Transverse colon (tissue), 4 donors: ENCODE data around the gene LARP4B. TPM values are rescaled to one million over a fixed set of nuclear protein-coding genes. Genes with fewer than 3 reads are reported as not detected.

ENCODE experiments used
- DNase-seq: peaks from one replicate; pipeline ENCODE4 v3.0.0-alpha.2; 2019
- H3K27ac ChIP-seq, 4 donors: fragments of 200-600 bp; sonication (generic); 2 replicates each; pipeline ENCODE4 v1.5.1; 2016 to 2018; ENCODE audit warnings: inconsistent platforms in 4 of 4
- H3K27me3 ChIP-seq: fragments of 200-600 bp; sonication (generic); 2 replicates; pipeline ENCODE4 v1.5.1; 2017; ENCODE audit warnings: inconsistent platforms
- H3K36me3 ChIP-seq, 4 donors: fragments of 200-600 bp; sonication (generic); 2 replicates each; pipeline ENCODE4 v1.5.1; 2017 to 2019; ENCODE audit warnings: inconsistent platforms in 4 of 4
- H3K4me1 ChIP-seq, 4 donors: fragments of 200-600 bp; sonication (generic); 2 replicates each; pipeline ENCODE4 v1.5.1; 2017 to 2020; ENCODE audit warnings: inconsistent platforms in 4 of 4
- H3K4me3 ChIP-seq, 4 donors: fragments of 200-600 bp; sonication (generic); 1 replicate in 1 of 4; 2 replicates in 3 of 4; pipeline versions ENCODE4 v1.5.1 to v1.6.1; 2017 to 2019; ENCODE audit warnings: inconsistent platforms in 4 of 4
- H3K9me3 ChIP-seq, 2 donors: fragments of 200-600 bp; sonication (generic); 2 replicates each; pipeline ENCODE4 v1.5.1; 2017 to 2019; ENCODE audit warnings: inconsistent platforms in 2 of 2
- CTCF ChIP-seq, 5 experiments: fragments of 200-600 bp in 3 of 5; fragments of 450-650 bp in 2 of 5; sonication (generic) in 3 of 5; IDR thresholded peaks; 1 replicate in 2 of 5; 2 replicates in 3 of 5; pipeline ENCODE4 v1.5.1; 2016 to 2017; ENCODE audit warnings: antibody characterized with exemption in 5 of 5, inconsistent platforms in 3 of 5, mild to moderate bottlenecking in 2 of 5, moderate library complexity in 1 of 5
- EP300 ChIP-seq: sonication (generic); formaldehyde crosslinking; IDR thresholded peaks from one replicate; pipeline ENCODE4 v1.6.1; 2017; ENCODE audit warnings: antibody characterized with exemption, low read depth
- POLR2A ChIP-seq: fragments of 450-650 bp; IDR thresholded peaks from one replicate; pipeline ENCODE4 v1.6.1; 2016; ENCODE audit warnings: antibody characterized with exemption, mild to moderate bottlenecking, moderate library complexity
- POLR2AphosphoS5 ChIP-seq, 3 donors: sonication (generic); formaldehyde crosslinking; IDR thresholded peaks; one replicate each; pipeline ENCODE4 v1.6.1; 2016; ENCODE audit warnings: antibody characterized with exemption in 3 of 3
- whole genome bisulfite sequencing, 2 donors: methylation state at CpG; one replicate each; pipeline ENCODE4 v1.1.5; 2018; ENCODE audit warnings: low coverage in 1 of 2; 5-methylcytosine and 5-hydroxymethylcytosine counted together
- in situ Hi-C, 4 donors: fragments of 200-750 bp; cut with MboI; loops; one replicate each; pipeline versions ENCODE4 v1.15.0 to v1.15.1; 2017; ENCODE audit warnings: low sequenced_read_pairs in 3 of 4, low pct_ligation_motif_present in 1 of 4, low pct_unique_long_range_greater_than_20kb in 1 of 4
- intact Hi-C: fragments of 100-400 bp; cut with DNase I; formaldehyde crosslinking; loops from one replicate; pipeline ENCODE4 v1.15.1; 2023; ENCODE audit warnings: low total_unique reads
- total RNA-seq, 4 donors: library from RNA; depleted of rRNA; stranded (reverse); fragments of >200 nt; gene quantifications; one replicate each; pipeline ENCODE4 v1.1.0, GENCODE V29; 2016

Gene LARP4B
- total RNA-seq, 4 donors from 2014 or later = 89.2 to 148 (median 96.4) TPM

GRCh38 chr10:805620-806305, 125.7 kb downstream of the LARP4B start:
- no peak for DNase-seq
- TF ChIP-seq CTCF (IDR thresholded peaks at IDR 0.05) (no peak), POLR2A (no peak), EP300 (no peak), POLR2AphosphoS5 (IDR thresholded peaks at IDR 0.05) (no peak)
- in situ Hi-C loops (no loop called here), intact Hi-C loops (no loop called here)
- no peak overlapping the region for H3K27ac ChIP-seq
- peaks cover 0 to 8% (median 0%) of the 10 kb centered on the region in 4 donors for H3K4me1 ChIP-seq
- 93% methylated on average over 28 of the region's 29 CpGs; no CpG with 5 or more reads in 1 of the 2 donors for WGBS, 2 donors
- no peak overlapping the region for H3K4me3 ChIP-seq
- H3K27me3 ChIP-seq = no peaks in the 10 kb centered on the region
- H3K36me3 ChIP-seq = peaks cover 0 to 25% (median 12%) of the 10 kb centered on the region in 4 donors
- H3K9me3 ChIP-seq = no peaks in the 10 kb centered on the region

- DNase-seq = no peak
- Histone ChIP-seq H3K36me3 (peaks cover 0 to 25% (median 12%) of the 10 kb centered on the region in 4 donors), H3K4me1 (peaks cover 0 to 8% (median 0%) of the 10 kb centered on the region in 4 donors), H3K9me3 (no peaks in the 10 kb centered on the region), H3K27ac (no peak overlapping the region), H3K27me3 (no peaks in the 10 kb centered on the region), H3K4me3 (no peak overlapping the region)
- WGBS, 2 donors = 31 to 84% methylated on average over 3 to 53 of the region's 53 CpGs
- no peak for TF ChIP-seq POLR2A
- TF ChIP-seq POLR2AphosphoS5 (IDR thresholded peaks at IDR 0.05) = no peak
- no peak for TF ChIP-seq EP300
- TF ChIP-seq CTCF (IDR thresholded peaks at IDR 0.05) = no peak
- in situ Hi-C loops (no loop called here), intact Hi-C loops (no loop called here)
Observed at GRCh38 chr10:804787-805619, 126.5 kb downstream of the LARP4B start.

- H3K27ac ChIP-seq = no peak overlapping the region
- 67% methylated on average over 20 of the region's 20 CpGs; no CpG with 5 or more reads in 1 of the 2 donors for WGBS, 2 donors
- H3K27me3 ChIP-seq = no peaks in the 10 kb centered on the region
- no peaks in the 10 kb centered on the region for H3K9me3 ChIP-seq
- H3K4me3 ChIP-seq = no peak overlapping the region
- TF ChIP-seq POLR2A (no peak), EP300 (no peak), POLR2AphosphoS5 (IDR thresholded peaks at IDR 0.05) (no peak), CTCF (IDR thresholded peaks at IDR 0.05) (no peak)
- H3K36me3 ChIP-seq = peaks cover 0 to 20% (median 10%) of the 10 kb centered on the region in 4 donors
- H3K4me1 ChIP-seq = peaks cover 0 to 8% (median 0%) of the 10 kb centered on the region in 4 donors
- no peak for DNase-seq
- intact Hi-C loops = no loop called here
- in situ Hi-C loops = no loop called here
Observed at GRCh38 chr10:804191-804781, 127.2 kb downstream of the LARP4B start.
